HL-60/S4 treated with phorbol 12-myristate 13-acetate at 8.2 ng/mL for 4 days and 3 days (cell line): ENCODE data around the gene PPTC7.
"Not testable (repeated sequence)": the region's sequence is repeated elsewhere in the genome, so short reads cannot be mapped to it uniquely, and the experiment has no call there.

Experiments
- in situ Hi-C: fragments of 300-500 bp; cut with MboI; formaldehyde crosslinking; loops from 2 replicates; pipeline ENCODE4 v1.15.0; 2022; ENCODE audit warnings: low sequenced_read_pairs

PPTC7 gene

GRCh38 chr12:110562386-110562785, 20.7 kb downstream of the PPTC7 start:
- in situ Hi-C loops, result not testable (repeated sequence)

GRCh38 chr12:110561471-110562201, 21.5 kb downstream of the PPTC7 start:
- in situ Hi-C loops, result no loop called here

- in situ Hi-C loops, result no loop called here
These were observed 22.2 kb downstream of the PPTC7 start for GRCh38 chr12:110560946-110561345.

GRCh38 chr12:110560048-110560447, 23.1 kb downstream of the PPTC7 start:
- in situ Hi-C loops, result no loop called here

GRCh38 chr12:110558945-110559344, 24.2 kb downstream of the PPTC7 start:
- in situ Hi-C loops, result not testable (repeated sequence)

GRCh38 chr12:110557300-110557699, 25.8 kb downstream of the PPTC7 start:
- in situ Hi-C loops, result no loop called here

- in situ Hi-C loops, result no loop called here
These were observed 26.4 kb downstream of the PPTC7 start for GRCh38 chr12:110556705-110557104.

GRCh38 chr12:110555577-110556406, 27.3 kb downstream of the PPTC7 start:
- in situ Hi-C loops, result no loop called here

GRCh38 chr12:110554184-110554583, 28.9 kb downstream of the PPTC7 start:
- in situ Hi-C loops, result no loop called here

GRCh38 chr12:110550981-110551380, 32.1 kb downstream of the PPTC7 start:
- in situ Hi-C loops, result no loop called here

GRCh38 chr12:110549716-110550115, 33.4 kb downstream of the PPTC7 start:
- in situ Hi-C loops, result no loop called here

- in situ Hi-C loops, result no loop called here
These were observed 34.4 kb downstream of the PPTC7 start for GRCh38 chr12:110548678-110549077.

GRCh38 chr12:110547090-110547489, 36.0 kb downstream of the PPTC7 start:
- in situ Hi-C loops, result no loop called here

- in situ Hi-C loops, result no loop called here
These were observed 36.8 kb downstream of the PPTC7 start for GRCh38 chr12:110546339-110546738.

GRCh38 chr12:110545812-110546211, 37.3 kb downstream of the PPTC7 start:
- in situ Hi-C loops, result no loop called here

GRCh38 chr12:110545259-110545658, 37.9 kb downstream of the PPTC7 start:
- in situ Hi-C loops, result not testable (repeated sequence)

GRCh38 chr12:110543965-110544364, 39.2 kb downstream of the PPTC7 start:
- in situ Hi-C loops, result no loop called here

- in situ Hi-C loops, result no loop called here
These were observed 39.7 kb downstream of the PPTC7 start for GRCh38 chr12:110543252-110543959.

GRCh38 chr12:110540048-110540447, 43.1 kb downstream of the PPTC7 start:
- in situ Hi-C loops, result no loop called here

- in situ Hi-C loops, result no loop called here
These were observed 44.1 kb downstream of the PPTC7 start for GRCh38 chr12:110538869-110539622.
